ENCODE data around the gene MLEC.

DNA sequence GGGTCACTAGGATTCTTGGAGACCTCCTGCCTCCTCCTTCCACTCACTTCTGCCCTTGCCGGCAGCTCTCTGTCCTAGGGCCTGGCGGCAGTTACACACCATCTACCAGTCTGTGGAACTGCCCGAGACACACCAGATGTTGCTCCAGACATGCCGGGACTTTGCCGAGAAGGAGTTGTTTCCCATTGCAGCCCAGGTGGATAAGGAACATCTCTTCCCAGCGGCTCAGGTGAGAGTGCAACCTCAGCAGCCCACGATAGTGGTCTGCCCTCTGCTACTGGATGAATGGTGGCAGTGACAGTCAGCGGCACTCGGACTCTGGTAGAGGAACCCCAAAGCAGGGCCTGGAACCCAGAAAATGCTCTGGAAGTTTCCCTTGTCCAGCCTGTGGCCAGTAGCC is 40.0 kb downstream of the MLEC start:
- TF ChIP-seq, protein P1, sequence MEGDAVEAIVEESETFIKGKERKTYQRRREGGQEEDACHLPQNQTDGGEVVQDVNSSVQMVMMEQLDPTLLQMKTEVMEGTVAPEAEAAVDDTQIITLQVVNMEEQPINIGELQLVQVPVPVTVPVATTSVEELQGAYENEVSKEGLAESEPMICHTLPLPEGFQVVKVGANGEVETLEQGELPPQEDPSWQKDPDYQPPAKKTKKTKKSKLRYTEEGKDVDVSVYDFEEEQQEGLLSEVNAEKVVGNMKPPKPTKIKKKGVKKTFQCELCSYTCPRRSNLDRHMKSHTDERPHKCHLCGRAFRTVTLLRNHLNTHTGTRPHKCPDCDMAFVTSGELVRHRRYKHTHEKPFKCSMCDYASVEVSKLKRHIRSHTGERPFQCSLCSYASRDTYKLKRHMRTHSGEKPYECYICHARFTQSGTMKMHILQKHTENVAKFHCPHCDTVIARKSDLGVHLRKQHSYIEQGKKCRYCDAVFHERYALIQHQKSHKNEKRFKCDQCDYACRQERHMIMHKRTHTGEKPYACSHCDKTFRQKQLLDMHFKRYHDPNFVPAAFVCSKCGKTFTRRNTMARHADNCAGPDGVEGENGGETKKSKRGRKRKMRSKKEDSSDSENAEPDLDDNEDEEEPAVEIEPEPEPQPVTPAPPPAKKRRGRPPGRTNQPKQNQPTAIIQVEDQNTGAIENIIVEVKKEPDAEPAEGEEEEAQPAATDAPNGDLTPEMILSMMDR (IDR thresholded peaks at IDR 0.05 in 8 of 11, conservative IDR thresholded peaks at IDR 0.05 in 3 of 11) = no peak
- TF ChIP-seq POLR2A (IDR thresholded peaks at IDR 0.05) (no peak), POLR2AphosphoS5 (IDR thresholded peaks at IDR 0.05) (no peak)
